GM13976 (cell line): ENCODE measurements around the gene CAMP.
"Not testable (repeated sequence)": the region's sequence is repeated elsewhere in the genome, so short reads cannot be mapped to it uniquely, and the experiment has no call there.

Source experiments
- DNase-seq: peaks from one replicate; pipeline ENCODE4 v3.0.0; 2012; ENCODE audit warnings: low spot score
- in situ Hi-C: fragments of 300-500 bp; cut with MboI; formaldehyde crosslinking; loops from one replicate; pipeline ENCODE4 v1.12.0; 2022; ENCODE audit warnings: low sequenced_read_pairs, mixed read lengths, inconsistent platforms; ENCODE audit not compliant: unreplicated experiment
- TF ChIP-seq, protein P1 (sequence below): IDR thresholded peaks from 2 replicates; pipeline ENCODE4 v1.5.1; 2012; ENCODE audit warnings: borderline replicate concordance, mild to moderate bottlenecking; ENCODE audit not compliant: insufficient read depth; ENCODE audit errors: extremely low read depth, missing control alignments, control extremely low read depth

CAMP gene

DNA sequence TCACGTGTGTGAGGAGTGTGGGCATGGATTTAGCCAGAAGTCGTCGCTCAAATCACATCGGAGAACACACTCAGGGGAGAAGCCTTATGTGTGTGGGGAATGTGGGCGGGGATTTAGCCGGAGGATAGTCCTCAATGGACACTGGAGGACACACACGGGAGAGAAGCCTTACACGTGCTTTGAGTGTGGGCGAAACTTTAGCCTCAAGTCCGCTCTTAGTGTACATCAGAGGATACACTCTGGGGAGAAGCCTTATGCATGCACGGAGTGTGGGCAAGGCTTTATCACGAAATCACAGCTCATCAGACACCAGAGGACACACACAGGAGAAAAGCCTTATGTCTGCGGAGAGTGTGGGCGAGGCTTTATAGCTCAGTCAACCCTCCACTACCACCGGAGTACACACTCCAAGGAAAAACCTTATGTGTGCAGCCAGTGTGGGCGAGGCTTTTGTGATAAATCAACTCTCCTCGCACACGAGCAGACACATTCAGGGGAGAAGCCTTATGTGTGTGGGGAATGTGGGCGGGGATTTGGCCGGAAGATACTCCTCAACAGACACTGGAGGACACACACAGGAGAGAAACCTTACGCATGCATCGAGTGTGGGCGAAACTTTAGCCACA lies 45.8 kb downstream of the CAMP start:
- DNase-seq = no peak
- TF ChIP-seq, protein P1, sequence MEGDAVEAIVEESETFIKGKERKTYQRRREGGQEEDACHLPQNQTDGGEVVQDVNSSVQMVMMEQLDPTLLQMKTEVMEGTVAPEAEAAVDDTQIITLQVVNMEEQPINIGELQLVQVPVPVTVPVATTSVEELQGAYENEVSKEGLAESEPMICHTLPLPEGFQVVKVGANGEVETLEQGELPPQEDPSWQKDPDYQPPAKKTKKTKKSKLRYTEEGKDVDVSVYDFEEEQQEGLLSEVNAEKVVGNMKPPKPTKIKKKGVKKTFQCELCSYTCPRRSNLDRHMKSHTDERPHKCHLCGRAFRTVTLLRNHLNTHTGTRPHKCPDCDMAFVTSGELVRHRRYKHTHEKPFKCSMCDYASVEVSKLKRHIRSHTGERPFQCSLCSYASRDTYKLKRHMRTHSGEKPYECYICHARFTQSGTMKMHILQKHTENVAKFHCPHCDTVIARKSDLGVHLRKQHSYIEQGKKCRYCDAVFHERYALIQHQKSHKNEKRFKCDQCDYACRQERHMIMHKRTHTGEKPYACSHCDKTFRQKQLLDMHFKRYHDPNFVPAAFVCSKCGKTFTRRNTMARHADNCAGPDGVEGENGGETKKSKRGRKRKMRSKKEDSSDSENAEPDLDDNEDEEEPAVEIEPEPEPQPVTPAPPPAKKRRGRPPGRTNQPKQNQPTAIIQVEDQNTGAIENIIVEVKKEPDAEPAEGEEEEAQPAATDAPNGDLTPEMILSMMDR = no peak
- in situ Hi-C loops = no loop called here

DNA sequence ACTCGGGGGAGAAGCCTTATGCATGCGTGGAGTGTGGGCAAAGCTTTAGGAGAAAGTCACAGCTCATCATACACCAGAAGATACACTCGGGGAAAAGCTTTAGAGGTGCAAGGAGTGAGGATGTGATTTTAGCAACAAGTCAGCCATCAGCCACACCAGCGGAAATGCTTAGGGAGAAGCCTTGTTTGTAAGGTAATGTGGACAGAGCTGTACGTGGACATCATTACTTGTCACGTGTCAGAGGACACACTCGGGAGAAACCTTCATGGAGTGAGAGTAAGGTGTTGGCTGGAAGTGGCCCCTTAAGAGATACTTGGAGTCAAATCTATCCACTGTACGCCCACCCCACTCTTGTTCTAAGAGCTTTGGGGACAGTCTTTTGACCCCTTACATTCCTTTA lies 46.3 kb downstream of the CAMP start:
- in situ Hi-C loops = no loop called here
- TF ChIP-seq, protein P1 = no peak
- no peak for DNase-seq

DNA sequence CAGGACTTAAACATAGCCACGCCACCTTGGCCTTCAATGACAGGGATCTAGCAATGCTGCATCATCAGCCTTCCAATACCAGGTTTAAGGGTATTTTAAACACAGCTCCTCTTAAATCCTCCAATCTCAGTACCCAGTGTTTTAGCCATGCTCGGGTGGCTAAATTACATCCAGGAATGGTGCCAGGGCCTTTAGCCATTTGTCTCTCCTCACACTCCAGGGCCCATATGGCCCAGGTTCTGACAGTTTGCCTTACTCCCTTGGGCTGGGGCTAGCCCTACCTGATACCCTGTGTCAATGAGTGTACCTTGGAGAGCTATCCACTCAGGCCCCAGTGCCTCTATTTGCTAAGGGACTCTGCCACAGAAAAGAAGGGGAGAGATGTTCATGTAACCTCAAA lies 47.0 kb downstream of the CAMP start:
- in situ Hi-C loops = loop anchor here (10.0 kb wide), 1 partner anchor 164 kb away; the partner anchor contains the start of gene PLXNB1
- TF ChIP-seq, protein P1 = no peak
- DNase-seq = no peak

DNA sequence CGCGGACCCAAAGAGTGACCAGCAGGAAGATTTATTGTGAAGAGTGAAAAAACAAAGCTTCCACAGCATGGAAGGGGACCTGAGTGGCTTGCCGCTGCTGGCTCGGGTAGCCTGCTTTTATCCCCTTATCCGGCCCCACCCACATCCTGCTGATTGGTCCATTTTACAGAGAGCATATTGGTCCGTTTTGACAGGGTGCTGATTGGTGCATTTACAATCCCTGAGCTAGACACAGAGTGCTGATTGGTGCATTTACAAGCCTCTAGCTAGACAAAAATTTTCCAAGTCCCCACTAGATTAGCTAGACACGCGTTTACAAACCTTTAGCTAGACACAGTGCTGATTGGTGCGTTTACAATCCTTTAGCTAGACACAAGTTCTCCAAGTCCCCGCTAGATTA lies 47.9 kb downstream of the CAMP start:
- in situ Hi-C loops = loop anchor here (10.0 kb wide), 1 partner anchor 164 kb away; the partner anchor contains the start of gene PLXNB1
- not testable (repeated sequence) for DNase-seq

DNA sequence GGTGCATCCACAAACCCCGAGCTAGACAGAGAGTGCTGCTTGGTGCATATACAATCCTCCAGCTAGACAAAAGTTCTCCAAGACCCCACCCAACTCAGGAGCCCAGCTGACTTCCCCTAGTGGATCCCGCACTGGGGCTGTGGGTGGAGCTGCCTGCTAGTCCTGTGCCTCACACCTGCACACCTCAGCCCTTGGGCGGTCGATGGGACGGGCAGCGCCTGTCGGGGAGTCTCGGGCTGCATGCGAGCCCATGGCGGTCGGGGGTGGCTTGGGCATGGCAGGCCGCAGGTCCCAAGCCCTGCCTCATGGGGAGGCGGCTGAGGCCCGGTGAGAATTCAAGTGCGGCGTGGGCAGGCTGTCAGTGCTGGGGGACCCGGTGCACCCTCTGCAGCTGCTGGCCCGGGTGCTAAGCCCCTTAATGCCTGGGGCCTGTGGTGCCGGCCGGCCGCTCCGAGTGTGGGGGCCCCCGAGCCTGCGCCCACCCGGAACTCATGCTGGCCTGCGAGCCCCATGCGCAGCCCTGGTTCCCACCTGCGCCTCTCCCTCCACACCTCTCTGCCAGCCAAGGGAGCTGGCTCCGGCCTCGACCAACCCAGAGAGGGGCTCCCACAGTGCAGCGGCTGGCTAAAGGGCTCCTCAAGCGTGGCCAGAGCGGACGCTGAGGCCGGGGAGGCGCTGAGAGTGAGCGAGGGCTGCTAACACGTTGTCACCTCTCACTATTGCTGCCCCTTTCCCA lies 48.6 kb downstream of the CAMP start:
- DNase-seq = no peak
- in situ Hi-C loops = loop anchor here (10.0 kb wide), 1 partner anchor 163 kb away; the partner anchor contains the start of gene PLXNB1

DNA sequence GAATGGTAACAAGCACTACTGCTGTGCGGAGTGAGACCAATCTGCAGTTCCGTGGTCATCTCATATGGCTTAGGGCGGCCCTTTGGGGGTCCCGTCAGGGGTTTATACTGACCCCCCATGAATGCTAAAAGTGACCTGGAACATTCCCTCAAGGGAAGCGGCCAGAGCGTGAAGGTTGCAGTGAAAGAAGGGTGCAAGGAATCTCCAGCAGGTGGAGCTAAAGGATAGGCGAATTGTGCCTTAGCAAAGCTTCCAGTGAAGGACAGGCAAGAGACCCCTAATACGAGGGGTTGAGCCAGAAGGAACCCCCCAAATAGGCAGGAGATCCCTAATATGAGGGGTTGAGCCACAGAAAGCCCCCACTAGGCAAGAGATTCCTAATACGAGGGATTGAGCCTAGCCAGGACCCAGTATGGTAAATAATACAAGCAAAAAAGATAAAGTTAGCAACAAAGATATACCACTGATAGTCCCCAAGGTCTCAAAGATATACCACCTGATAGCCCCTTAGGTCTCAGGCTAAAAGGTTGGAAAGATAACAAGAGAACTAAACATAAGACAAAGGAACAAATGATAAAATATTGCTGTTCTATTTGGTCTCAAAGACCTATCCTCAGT lies 50.4 kb downstream of the CAMP start:
- peak; percentile 80 for DNase-seq
- in situ Hi-C loops = loop anchor here (10.0 kb wide), 1 partner anchor 161 kb away; the partner anchor contains the start of gene PLXNB1
- TF ChIP-seq, protein P1 = peak; percentile 63

More for the DNA sequence above, 48.6 kb downstream of the CAMP start:
- TF ChIP-seq, protein P1 = no peak
